Measurements from ENCODE around the gene NRXN3.

NRXN3 gene

GRCh38 chr14:78608998-78609787 is 439.0 kb downstream of the NRXN3 start:
- Histone ChIP-seq H3K4me3 (ENCODE audit: insufficient read depth, low read depth, low read length) (no peak overlapping the region), H3K4me1 (ENCODE audit: control insufficient read depth, insufficient read depth, low read length) (no peaks in the 10 kb centered on the region), H3K27me3 (ENCODE audit: control insufficient read depth, insufficient read depth, low read length, poor library complexity, severe bottlenecking) (no peaks in the 10 kb centered on the region), H3K9me3 (ENCODE audit: control insufficient read depth, low read length) (no peaks in the 10 kb centered on the region), H3K27ac (ENCODE audit: insufficient read depth, low read depth, low read length, poor library complexity, severe bottlenecking) (no peak overlapping the region), H3K36me3 (ENCODE audit: control insufficient read depth, insufficient read depth, low read length) (no peaks in the 10 kb centered on the region)
- WGBS, 2 experiments = 90 to 92% methylated on average over 4 of the region's 4 CpGs

GRCh38 chr14:78610994-78611393 is 440.8 kb downstream of the NRXN3 start:
- no peaks in the 10 kb centered on the region for H3K9me3 ChIP-seq (ENCODE audit: control insufficient read depth, low read length)
- no peaks in the 10 kb centered on the region for H3K36me3 ChIP-seq (ENCODE audit: control insufficient read depth, insufficient read depth, low read length)
- WGBS, 2 experiments = 91 to 92% methylated on average over 4 of the region's 4 CpGs
- no peaks in the 10 kb centered on the region for H3K4me1 ChIP-seq (ENCODE audit: control insufficient read depth, insufficient read depth, low read length)
- no peaks in the 10 kb centered on the region for H3K27me3 ChIP-seq (ENCODE audit: control insufficient read depth, insufficient read depth, low read length, poor library complexity, severe bottlenecking)
- no peak overlapping the region for H3K4me3 ChIP-seq (ENCODE audit: insufficient read depth, low read depth, low read length)
- H3K27ac ChIP-seq (ENCODE audit: insufficient read depth, low read depth, low read length, poor library complexity, severe bottlenecking) = no peak overlapping the region

- 97% methylated on average over 2 of the region's 3 CpGs for WGBS, 2 experiments
Measured at GRCh38 chr14:78611796-78612571, 441.8 kb downstream of the NRXN3 start.

GRCh38 chr14:78612666-78613065 is 442.5 kb downstream of the NRXN3 start:
- no peaks in the 10 kb centered on the region for H3K36me3 ChIP-seq (ENCODE audit: control insufficient read depth, insufficient read depth, low read length)
- H3K4me3 ChIP-seq (ENCODE audit: insufficient read depth, low read depth, low read length) = no peak overlapping the region
- no peak overlapping the region for H3K27ac ChIP-seq (ENCODE audit: insufficient read depth, low read depth, low read length, poor library complexity, severe bottlenecking)
- H3K9me3 ChIP-seq (ENCODE audit: control insufficient read depth, low read length) = no peaks in the 10 kb centered on the region
- no peaks in the 10 kb centered on the region for H3K4me1 ChIP-seq (ENCODE audit: control insufficient read depth, insufficient read depth, low read length)
- WGBS, 2 experiments = 85 to 92% methylated on average over 1 of the region's 1 CpG
- no peaks in the 10 kb centered on the region for H3K27me3 ChIP-seq (ENCODE audit: control insufficient read depth, insufficient read depth, low read length, poor library complexity, severe bottlenecking)

More at GRCh38 chr14:78611796-78612571, 441.8 kb downstream of the NRXN3 start:
- no peak overlapping the region for H3K27ac ChIP-seq (ENCODE audit: insufficient read depth, low read depth, low read length, poor library complexity, severe bottlenecking)
- H3K27me3 ChIP-seq (ENCODE audit: control insufficient read depth, insufficient read depth, low read length, poor library complexity, severe bottlenecking) = no peaks in the 10 kb centered on the region
- H3K4me3 ChIP-seq (ENCODE audit: insufficient read depth, low read depth, low read length) = no peak overlapping the region
- H3K36me3 ChIP-seq (ENCODE audit: control insufficient read depth, insufficient read depth, low read length) = no peaks in the 10 kb centered on the region
- H3K4me1 ChIP-seq (ENCODE audit: control insufficient read depth, insufficient read depth, low read length) = no peaks in the 10 kb centered on the region
- H3K9me3 ChIP-seq (ENCODE audit: control insufficient read depth, low read length) = no peaks in the 10 kb centered on the region

GRCh38 chr14:78614593-78614992 is 444.4 kb downstream of the NRXN3 start:
- Histone ChIP-seq H3K27me3 (ENCODE audit: control insufficient read depth, insufficient read depth, low read length, poor library complexity, severe bottlenecking) (no peaks in the 10 kb centered on the region), H3K4me1 (ENCODE audit: control insufficient read depth, insufficient read depth, low read length) (no peaks in the 10 kb centered on the region), H3K4me3 (ENCODE audit: insufficient read depth, low read depth, low read length) (no peak overlapping the region), H3K36me3 (ENCODE audit: control insufficient read depth, insufficient read depth, low read length) (no peaks in the 10 kb centered on the region), H3K9me3 (ENCODE audit: control insufficient read depth, low read length) (no peaks in the 10 kb centered on the region), H3K27ac (ENCODE audit: insufficient read depth, low read depth, low read length, poor library complexity, severe bottlenecking) (no peak overlapping the region)
- WGBS, 2 experiments = 91 to 93% methylated on average over 2 of the region's 2 CpGs

DNA sequence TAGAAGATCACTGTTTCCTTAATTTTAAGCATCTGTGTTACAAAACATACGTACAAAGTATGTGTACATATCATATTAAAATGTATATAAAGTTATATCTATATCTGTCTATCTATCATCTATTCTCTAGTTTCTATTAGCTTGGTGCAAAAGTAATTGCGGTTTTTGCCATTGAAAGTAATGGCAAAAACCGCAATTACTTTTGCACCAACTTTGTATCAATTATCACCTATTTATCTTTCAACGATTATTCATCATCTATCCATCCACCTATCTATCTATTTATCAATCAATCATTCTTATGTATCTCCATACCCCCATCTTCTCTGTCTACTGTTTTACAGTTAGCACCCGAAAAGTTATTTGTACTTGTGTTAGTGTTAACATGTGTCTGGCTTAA is 447.6 kb downstream of the NRXN3 start:
- H3K27ac ChIP-seq (ENCODE audit: insufficient read depth, low read depth, low read length, poor library complexity, severe bottlenecking) = no peak overlapping the region
- no peak overlapping the region for H3K4me3 ChIP-seq (ENCODE audit: insufficient read depth, low read depth, low read length)
- 94 to 95% methylated on average over 3 of the region's 5 CpGs for WGBS, 2 experiments
- no peaks in the 10 kb centered on the region for H3K4me1 ChIP-seq (ENCODE audit: control insufficient read depth, insufficient read depth, low read length)
- H3K36me3 ChIP-seq (ENCODE audit: control insufficient read depth, insufficient read depth, low read length) = no peaks in the 10 kb centered on the region
- H3K9me3 ChIP-seq (ENCODE audit: control insufficient read depth, low read length) = no peaks in the 10 kb centered on the region
- H3K27me3 ChIP-seq (ENCODE audit: control insufficient read depth, insufficient read depth, low read length, poor library complexity, severe bottlenecking) = no peaks in the 10 kb centered on the region

- Histone ChIP-seq H3K27me3 (ENCODE audit: control insufficient read depth, insufficient read depth, low read length, poor library complexity, severe bottlenecking) (no peaks in the 10 kb centered on the region), H3K27ac (ENCODE audit: insufficient read depth, low read depth, low read length, poor library complexity, severe bottlenecking) (no peak overlapping the region), H3K36me3 (ENCODE audit: control insufficient read depth, insufficient read depth, low read length) (no peaks in the 10 kb centered on the region), H3K9me3 (ENCODE audit: control insufficient read depth, low read length) (no peaks in the 10 kb centered on the region), H3K4me3 (ENCODE audit: insufficient read depth, low read depth, low read length) (no peak overlapping the region), H3K4me1 (ENCODE audit: control insufficient read depth, insufficient read depth, low read length) (no peaks in the 10 kb centered on the region)
- WGBS, 2 experiments = 94 to 96% methylated on average over 6 of the region's 6 CpGs
Measured at GRCh38 chr14:78618368-78618767, 448.2 kb downstream of the NRXN3 start.

DNA sequence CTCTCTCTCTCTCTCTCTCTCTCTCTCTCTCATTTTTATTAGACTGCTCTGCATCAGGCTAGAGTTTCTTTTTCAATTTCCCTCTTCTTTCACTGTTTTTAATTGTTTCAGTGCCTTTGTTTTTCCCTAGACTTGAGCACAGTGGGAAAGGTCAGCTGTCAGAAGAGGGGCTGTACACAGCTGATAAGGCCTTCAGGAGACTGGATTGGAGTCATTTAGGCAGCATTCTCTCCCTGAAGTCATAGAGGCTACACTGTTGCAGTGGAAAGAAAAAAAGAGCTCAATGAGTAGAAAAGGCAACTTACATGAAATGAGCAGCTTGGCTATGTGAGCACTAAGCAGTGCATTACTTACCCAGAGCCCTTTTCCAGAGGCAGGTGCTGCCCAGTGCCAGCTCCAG is 456.9 kb downstream of the NRXN3 start:
- Histone ChIP-seq H3K27me3 (ENCODE audit: control insufficient read depth, insufficient read depth, low read length, poor library complexity, severe bottlenecking) (no peaks in the 10 kb centered on the region), H3K36me3 (ENCODE audit: control insufficient read depth, insufficient read depth, low read length) (no peaks in the 10 kb centered on the region), H3K9me3 (ENCODE audit: control insufficient read depth, low read length) (no peaks in the 10 kb centered on the region), H3K4me3 (ENCODE audit: insufficient read depth, low read depth, low read length) (no peak overlapping the region), H3K27ac (ENCODE audit: insufficient read depth, low read depth, low read length, poor library complexity, severe bottlenecking) (peak overlapping the region; percentile 53), H3K4me1 (ENCODE audit: control insufficient read depth, insufficient read depth, low read length) (peaks cover 10% of the 10 kb centered on the region)

DNA sequence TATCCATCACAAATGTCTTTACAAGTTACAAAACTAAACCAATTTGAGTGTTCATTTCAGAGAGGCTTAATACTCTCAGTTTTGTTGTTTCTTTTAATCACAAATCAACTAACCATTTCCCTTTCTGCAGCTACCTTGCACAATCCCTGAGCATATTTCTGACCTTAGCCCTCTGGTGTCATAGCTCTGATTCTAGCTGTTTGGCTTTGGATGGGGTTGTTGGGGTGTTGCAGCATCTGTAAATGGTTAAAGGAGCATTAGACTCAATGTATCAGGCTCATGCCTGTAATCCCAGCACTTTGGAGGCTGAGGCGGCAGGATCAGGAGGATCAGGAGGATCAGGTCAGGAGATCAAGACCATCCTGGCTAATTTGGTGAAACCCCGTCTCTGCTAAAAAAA is 461.4 kb downstream of the NRXN3 start:
- Histone ChIP-seq H3K4me1 (ENCODE audit: control insufficient read depth, insufficient read depth, low read length) (peaks cover 10% of the 10 kb centered on the region), H3K4me3 (ENCODE audit: insufficient read depth, low read depth, low read length) (no peak overlapping the region), H3K36me3 (ENCODE audit: control insufficient read depth, insufficient read depth, low read length) (no peaks in the 10 kb centered on the region), H3K27me3 (ENCODE audit: control insufficient read depth, insufficient read depth, low read length, poor library complexity, severe bottlenecking) (no peaks in the 10 kb centered on the region), H3K27ac (ENCODE audit: insufficient read depth, low read depth, low read length, poor library complexity, severe bottlenecking) (no peak overlapping the region), H3K9me3 (ENCODE audit: control insufficient read depth, low read length) (no peaks in the 10 kb centered on the region)
- 94 to 95% methylated on average over 2 of the region's 2 CpGs for WGBS, 2 experiments

GRCh38 chr14:78633752-78634151 is 463.6 kb downstream of the NRXN3 start:
- H3K9me3 ChIP-seq (ENCODE audit: control insufficient read depth, low read length) = no peaks in the 10 kb centered on the region
- no peaks in the 10 kb centered on the region for H3K36me3 ChIP-seq (ENCODE audit: control insufficient read depth, insufficient read depth, low read length)
- peaks cover 8% of the 10 kb centered on the region for H3K4me1 ChIP-seq (ENCODE audit: control insufficient read depth, insufficient read depth, low read length)
- no peaks in the 10 kb centered on the region for H3K27me3 ChIP-seq (ENCODE audit: control insufficient read depth, insufficient read depth, low read length, poor library complexity, severe bottlenecking)
- no peak overlapping the region for H3K4me3 ChIP-seq (ENCODE audit: insufficient read depth, low read depth, low read length)
- no peak overlapping the region for H3K27ac ChIP-seq (ENCODE audit: insufficient read depth, low read depth, low read length, poor library complexity, severe bottlenecking)
